Measurements from ENCODE around the gene VENTX. TPM values are rescaled to one million over a fixed set of nuclear protein-coding genes. Genes with fewer than 3 reads are reported as not detected.

Gene VENTX
- total RNA-seq, 4 donors from 2014 or later, result 0.32 to 6.0 (median 2.4) TPM

DNA sequence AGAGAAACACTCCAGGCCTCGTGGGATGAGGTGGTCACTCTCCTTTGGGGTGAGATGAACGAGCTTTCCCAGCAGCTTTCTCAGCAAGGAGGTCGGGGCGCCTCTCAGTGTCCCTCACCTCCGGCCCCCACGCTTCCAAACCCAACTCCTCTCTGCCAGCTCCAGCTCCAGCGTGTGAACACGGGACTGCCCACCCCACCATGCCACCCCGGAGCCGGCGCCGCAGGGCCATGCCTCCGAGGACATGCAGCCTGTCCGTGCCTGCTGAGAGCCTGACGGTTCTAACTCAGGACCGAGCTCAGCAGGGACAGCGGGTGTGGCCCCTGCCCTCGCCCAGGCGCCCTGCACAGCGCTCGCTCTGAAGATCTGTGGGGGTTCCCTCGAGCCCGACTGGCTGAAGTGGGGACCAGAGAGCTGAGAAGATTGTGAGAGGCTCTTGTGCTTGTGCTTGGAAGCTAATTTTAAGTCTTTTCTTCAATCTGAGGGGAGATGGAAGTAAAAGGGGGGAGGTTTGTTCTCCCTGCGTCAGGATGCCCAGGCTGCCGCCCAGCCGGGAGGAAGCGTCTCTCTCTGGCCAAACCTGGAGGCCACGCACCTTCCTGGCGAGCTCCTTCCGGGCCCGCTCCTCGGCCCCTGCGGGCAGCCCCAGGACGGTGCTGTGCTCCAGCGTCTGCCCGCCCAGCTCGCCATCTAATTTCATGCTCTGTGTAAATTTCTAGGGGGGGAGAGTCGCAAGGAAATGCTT lies 44.1 kb downstream of the VENTX start:
- no peak for ATAC-seq (ENCODE audit: low FRiP score)
- TF ChIP-seq, protein P1, sequence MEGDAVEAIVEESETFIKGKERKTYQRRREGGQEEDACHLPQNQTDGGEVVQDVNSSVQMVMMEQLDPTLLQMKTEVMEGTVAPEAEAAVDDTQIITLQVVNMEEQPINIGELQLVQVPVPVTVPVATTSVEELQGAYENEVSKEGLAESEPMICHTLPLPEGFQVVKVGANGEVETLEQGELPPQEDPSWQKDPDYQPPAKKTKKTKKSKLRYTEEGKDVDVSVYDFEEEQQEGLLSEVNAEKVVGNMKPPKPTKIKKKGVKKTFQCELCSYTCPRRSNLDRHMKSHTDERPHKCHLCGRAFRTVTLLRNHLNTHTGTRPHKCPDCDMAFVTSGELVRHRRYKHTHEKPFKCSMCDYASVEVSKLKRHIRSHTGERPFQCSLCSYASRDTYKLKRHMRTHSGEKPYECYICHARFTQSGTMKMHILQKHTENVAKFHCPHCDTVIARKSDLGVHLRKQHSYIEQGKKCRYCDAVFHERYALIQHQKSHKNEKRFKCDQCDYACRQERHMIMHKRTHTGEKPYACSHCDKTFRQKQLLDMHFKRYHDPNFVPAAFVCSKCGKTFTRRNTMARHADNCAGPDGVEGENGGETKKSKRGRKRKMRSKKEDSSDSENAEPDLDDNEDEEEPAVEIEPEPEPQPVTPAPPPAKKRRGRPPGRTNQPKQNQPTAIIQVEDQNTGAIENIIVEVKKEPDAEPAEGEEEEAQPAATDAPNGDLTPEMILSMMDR (IDR thresholded peaks at IDR 0.05), result no peak
- no peak for DNase-seq (ENCODE audit: low spot score)

DNA sequence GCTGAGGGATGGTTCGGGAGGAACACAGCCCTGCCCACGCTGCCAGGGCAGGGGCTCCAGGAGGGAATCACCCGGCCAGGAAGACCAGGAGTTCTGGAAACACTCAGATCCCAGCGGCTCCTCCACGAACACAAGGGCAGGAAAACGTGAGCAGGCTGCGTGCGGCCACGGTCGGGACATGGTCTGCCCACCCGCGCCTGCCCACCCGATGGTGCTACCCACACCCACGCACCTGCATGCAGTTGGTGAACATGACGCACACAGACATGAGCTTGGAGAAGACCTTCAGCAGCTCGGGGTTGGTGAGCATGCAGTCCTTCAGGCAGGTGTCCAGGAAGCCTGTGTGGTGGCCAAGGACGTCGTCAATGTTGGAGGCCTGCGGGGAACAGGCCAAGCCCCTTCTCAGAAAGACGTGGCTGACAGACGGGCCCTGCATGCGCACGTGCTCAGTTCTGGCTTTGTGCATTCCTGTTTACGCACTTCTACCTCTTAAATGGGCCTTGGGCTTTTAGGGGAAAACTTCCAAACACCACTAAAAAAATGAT lies 45.3 kb downstream of the VENTX start:
- TF ChIP-seq, protein P1 (IDR thresholded peaks at IDR 0.05), result no peak
- ATAC-seq (ENCODE audit: low FRiP score) (no peak), DNase-seq (ENCODE audit: low spot score) (no peak)

DNA sequence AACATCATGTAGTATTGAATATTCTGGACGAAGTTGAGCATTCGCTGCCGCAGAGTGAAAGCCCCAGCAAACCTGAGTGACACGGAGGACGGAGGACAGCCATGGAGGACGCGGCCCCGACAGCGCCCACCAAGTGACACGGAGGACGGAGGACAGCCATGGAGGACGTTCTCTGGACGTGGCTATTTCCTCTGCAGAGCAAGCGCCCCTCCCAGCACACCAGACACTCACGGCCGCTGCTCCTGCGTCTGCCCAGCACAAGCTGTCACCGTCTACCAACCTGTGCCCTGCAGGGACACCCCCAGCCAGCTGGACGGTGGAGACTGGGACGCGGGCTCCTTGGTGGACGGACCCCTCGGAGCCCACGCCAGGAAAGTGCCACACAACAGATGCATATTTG lies 46.3 kb downstream of the VENTX start:
- TF ChIP-seq, protein P1 (IDR thresholded peaks at IDR 0.05), result no peak
- DNase-seq (ENCODE audit: low spot score) (no peak), ATAC-seq (ENCODE audit: low FRiP score) (no peak)

DNA sequence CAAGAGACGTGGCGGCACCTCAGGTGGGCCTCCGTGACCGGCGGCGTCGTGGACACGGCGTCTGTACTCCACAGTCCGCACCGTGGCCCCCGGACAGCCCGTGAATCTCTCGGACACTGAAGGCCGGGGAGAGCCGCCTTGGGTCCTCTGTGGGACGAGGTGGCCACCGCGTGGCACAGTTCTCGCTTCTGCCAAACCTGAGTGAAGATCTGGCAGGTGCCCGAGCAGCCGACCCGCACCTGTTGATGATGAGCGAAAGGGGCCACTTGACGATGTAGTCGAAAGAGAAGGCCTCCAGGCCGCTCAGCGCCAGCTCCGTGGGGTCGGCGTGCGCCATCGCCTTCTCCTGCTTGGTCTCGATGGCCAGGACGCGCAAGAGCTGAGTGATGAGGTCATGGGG lies 47.6 kb downstream of the VENTX start:
- DNase-seq (ENCODE audit: low spot score) (no peak), ATAC-seq (ENCODE audit: low FRiP score) (no peak)
- TF ChIP-seq, protein P1 (IDR thresholded peaks at IDR 0.05), result no peak

DNA sequence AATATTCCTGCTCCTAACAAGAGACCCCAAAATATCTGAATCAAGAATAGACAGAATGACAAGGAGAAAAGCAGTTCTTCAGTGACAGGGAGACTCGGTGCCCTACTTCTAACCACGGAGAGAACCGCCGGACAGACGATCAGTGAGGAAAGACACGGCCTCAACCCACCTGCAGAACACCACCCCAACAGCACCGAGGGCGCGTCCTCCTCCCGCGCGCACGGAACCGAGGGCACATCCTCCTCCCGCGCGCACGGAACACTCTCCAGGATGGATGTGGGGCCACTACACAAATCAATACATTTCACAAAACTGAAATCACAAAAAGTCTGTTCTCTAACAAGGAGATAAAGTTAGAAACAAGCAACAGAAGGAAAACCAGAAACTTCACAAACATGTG lies 48.7 kb downstream of the VENTX start:
- TF ChIP-seq, protein P1 (IDR thresholded peaks at IDR 0.05), result no peak
- no peak for DNase-seq (ENCODE audit: low spot score)
- no peak for ATAC-seq (ENCODE audit: low FRiP score)

DNA sequence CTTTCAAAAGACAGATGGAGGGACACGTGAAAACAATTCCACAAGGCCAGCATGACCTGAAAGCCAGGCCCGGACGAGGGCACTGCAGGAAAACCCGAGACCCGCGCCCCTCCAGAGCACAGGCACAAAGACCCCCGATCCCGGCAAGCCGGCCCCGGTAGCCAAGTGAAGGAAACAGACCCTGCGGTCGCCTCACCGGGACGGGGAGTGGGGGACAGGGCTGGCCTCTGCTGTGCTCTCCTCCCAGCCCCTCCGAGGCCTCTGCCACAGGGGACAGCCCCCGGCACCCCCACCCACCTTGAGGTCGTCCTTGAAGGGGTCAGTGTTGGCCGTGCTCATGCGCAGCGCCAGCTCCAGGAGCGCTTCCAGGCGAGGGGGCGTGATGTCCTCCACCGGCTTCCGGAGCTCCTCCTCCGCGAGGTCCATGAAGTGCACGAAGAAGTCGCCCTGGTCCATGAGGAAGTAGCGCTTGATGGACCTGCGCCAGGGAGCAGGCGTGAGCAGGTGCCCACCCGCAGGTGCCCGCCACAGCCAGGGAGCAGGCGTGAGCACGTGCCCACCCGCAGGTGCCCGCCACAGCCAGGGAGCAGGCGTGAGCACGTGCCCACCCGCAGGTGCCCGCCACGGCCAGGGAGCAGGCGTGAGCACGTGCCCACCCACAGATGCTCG lies 50.3 kb downstream of the VENTX start:
- ATAC-seq (ENCODE audit: low FRiP score) (no peak), DNase-seq (ENCODE audit: low spot score) (no peak)
- TF ChIP-seq, protein P1 (IDR thresholded peaks at IDR 0.05), result no peak

Measured in omental fat pad (tissue), 4 donors.